LNCaP clone FGC (cell line): ENCODE measurements around the gene DDX51.

ENCODE experiments used
- DNase-seq: peaks from one replicate; pipeline ENCODE4 v3.0.0-alpha.2; 2011; ENCODE audit warnings: low read depth
- H3K4me3 ChIP-seq: 2 replicates; pipeline ENCODE4 v1.5.1; 2011; ENCODE audit warnings: mild to moderate bottlenecking, low read depth, low read length, control low read depth
- TF ChIP-seq, protein P1 (sequence below): IDR thresholded peaks from 2 replicates; pipeline ENCODE4 v1.5.1; 2012; ENCODE audit warnings: mild to moderate bottlenecking; ENCODE audit not compliant: control insufficient read depth, insufficient read depth; ENCODE audit errors: extremely low read depth

Gene DDX51

GRCh38 chr12:132174015-132174838 lies 30.1 kb upstream of the DDX51 start:
- DNase-seq, result no peak
- H3K4me3 ChIP-seq, result no peak overlapping the region

DNA sequence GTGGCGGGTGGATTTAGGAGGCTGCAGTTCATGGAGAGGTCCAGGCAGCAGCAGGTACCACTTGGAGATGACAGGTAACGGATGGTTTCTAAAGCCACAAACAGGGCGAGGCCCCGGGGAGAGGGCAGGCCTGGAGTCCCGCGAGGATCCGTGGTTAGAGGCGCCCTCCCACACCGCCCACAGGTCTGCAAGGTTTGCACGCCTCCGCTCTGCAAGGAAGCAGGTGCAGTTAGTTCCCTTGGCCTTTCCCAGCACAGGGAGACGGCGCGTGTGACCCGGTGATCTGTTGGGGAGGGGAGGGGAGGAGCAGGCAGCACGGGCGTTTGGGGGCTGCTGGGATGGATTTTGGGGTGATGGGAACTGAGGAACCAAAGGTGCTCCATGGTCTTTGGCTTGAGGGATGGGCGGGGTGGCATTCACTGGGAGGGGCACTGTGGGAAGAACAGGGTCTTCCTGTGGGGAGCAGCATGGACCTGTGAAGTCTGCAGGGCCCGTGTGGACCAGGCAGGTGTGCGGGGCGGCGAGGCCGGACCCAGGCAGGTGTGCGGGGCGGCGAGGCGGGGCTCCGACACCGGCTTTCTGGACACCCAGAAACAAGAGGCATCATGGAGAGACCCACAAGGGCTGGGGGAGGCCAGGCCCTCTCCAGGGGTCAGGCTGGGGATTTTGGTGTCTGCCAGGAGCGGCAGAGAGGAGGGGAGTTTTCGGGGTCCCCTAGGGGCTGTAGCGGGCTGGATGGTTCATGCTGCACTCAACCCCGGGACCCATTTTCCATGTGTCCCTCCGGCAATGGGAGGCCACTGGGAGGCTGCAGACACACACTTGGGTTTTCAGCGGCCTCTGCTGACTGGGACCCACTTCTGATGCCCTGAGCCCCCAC lies 29.3 kb upstream of the DDX51 start:
- TF ChIP-seq, protein P1, sequence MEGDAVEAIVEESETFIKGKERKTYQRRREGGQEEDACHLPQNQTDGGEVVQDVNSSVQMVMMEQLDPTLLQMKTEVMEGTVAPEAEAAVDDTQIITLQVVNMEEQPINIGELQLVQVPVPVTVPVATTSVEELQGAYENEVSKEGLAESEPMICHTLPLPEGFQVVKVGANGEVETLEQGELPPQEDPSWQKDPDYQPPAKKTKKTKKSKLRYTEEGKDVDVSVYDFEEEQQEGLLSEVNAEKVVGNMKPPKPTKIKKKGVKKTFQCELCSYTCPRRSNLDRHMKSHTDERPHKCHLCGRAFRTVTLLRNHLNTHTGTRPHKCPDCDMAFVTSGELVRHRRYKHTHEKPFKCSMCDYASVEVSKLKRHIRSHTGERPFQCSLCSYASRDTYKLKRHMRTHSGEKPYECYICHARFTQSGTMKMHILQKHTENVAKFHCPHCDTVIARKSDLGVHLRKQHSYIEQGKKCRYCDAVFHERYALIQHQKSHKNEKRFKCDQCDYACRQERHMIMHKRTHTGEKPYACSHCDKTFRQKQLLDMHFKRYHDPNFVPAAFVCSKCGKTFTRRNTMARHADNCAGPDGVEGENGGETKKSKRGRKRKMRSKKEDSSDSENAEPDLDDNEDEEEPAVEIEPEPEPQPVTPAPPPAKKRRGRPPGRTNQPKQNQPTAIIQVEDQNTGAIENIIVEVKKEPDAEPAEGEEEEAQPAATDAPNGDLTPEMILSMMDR, result no peak
- no peak overlapping the region for H3K4me3 ChIP-seq
- no peak for DNase-seq

More at GRCh38 chr12:132174015-132174838, 30.1 kb upstream of the DDX51 start:
- TF ChIP-seq, protein P1, result no peak

DNA sequence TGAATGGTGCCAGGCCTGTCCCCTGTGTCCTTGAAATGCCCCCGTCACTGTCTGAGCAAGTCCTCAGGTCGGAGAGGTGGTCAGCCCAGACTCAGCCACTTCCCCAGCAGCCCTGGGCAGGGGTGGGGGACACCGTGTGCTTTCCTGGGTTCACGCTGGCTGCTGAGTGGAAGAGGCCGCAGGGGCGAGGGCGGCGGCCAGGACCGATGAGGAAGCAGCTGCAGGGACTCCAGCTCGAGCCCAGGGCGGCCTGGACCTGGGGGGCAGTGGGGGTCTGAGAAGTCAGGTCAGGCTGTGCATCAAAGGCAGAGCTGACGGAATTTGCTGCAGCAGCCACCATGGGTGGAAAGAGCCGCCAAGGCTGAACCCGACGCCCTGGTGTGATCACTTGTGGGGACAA lies 28.5 kb upstream of the DDX51 start:
- no peak for DNase-seq
- TF ChIP-seq, protein P1, result no peak
- no peak overlapping the region for H3K4me3 ChIP-seq

DNA sequence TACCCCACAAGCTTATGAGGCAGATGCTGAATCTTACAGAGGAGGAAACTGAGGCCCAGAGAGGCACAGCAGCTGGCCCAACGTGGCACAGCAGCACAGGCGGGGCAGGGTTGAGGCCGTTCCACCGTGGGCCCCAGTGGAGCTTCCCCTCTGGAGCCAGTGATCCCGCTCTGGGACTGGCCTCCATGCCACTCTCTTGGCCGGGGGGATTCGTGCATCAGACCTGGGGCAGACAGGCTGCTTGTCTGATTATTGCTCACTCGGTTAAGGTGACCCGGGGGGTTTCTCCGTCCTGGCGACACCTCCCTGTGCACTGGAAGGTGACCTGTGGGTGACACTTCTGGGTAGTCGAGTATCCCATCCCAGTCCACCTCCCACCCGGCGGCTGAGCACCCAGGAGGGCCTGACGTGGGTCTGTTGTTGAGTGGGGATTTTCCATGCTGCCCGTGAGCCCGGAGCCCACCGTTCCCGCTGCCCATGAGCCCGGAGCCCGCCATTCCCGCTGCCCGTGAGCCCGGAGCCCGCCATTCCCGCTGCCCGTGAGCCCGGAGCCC lies 27.9 kb upstream of the DDX51 start:
- TF ChIP-seq, protein P1, result no peak

GRCh38 chr12:132171293-132171967 lies 27.3 kb upstream of the DDX51 start:
- TF ChIP-seq, protein P1, result no peak
- DNase-seq, result no peak

More for the DNA sequence above, 27.9 kb upstream of the DDX51 start:
- no peak for DNase-seq
- H3K4me3 ChIP-seq, result no peak overlapping the region

DNA sequence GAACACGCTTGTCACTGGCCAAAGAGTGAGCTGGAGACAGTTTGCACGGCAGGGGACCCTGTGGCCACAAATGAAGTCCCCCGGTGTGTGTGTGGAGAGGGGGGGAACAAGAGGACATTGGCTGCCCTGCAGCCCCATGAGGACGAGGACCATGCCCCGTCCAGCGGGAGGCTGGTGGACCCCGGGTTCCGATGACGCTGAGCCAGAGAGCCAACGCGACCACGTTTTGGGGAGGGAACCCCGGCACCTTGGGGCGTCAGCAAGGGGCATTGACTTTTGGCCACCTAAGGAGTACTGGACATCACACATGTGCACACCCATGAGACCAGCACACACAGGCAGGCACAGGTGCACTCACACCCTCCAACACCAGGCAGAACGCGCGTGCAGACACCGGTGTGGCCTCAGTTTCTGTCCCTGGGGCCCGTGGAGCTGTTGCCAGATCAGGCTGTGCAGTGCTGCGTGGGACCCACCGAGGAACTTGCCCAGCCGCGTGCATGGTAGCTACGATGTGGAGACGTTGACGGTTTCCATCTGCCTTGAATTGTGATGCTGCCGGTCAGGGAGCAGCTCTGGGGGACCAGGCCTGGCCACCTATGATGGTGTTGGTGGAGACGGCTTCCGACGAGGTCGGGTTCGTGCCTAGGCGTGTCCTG lies 26.6 kb upstream of the DDX51 start:
- TF ChIP-seq, protein P1, result no peak
- no peak for DNase-seq

More at GRCh38 chr12:132171293-132171967, 27.3 kb upstream of the DDX51 start:
- no peak overlapping the region for H3K4me3 ChIP-seq

More for the DNA sequence above, 26.6 kb upstream of the DDX51 start:
- H3K4me3 ChIP-seq, result no peak overlapping the region
